ENCODE results near the gene ALAS1.

The ALAS1 gene

DNA sequence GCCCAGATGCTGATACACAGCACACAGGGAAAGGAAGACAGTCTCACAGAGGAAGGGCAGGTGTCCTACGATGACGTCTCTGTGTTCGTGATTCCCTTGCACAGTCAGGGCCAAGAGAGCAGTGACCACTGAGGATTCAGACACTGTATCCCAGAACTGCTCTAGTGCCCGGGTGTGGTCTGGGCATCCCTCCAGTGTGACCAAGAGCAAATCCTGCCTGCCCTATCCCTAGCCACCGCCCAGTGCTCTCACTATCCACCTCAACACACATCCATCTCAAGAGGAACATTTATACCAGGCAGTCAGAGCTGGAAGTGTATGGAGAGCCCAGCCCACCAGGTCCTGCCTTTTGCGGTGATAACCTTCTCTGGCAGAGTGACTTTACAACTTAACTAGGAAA, 51.7 kb downstream of the ALAS1 start:
- H3K27me3 ChIP-seq, result no peaks in the 10 kb centered on the region
- H3K4me3 ChIP-seq (ENCODE audit: low read depth in 1 of 2, low read length in 1 of 2), result no peak overlapping the region
- peaks cover 55 to 69% of the 10 kb centered on the region in 2 experiments for H3K4me1 ChIP-seq (ENCODE audit: control insufficient read depth in 1 of 2, insufficient read depth in 1 of 2, low read depth in 1 of 2, low read length in 1 of 2)
- peak overlapping the region; percentile 98 for H3K27ac ChIP-seq
- H3K36me3 ChIP-seq, result peaks cover 70% of the 10 kb centered on the region
- TF ChIP-seq, protein P1, sequence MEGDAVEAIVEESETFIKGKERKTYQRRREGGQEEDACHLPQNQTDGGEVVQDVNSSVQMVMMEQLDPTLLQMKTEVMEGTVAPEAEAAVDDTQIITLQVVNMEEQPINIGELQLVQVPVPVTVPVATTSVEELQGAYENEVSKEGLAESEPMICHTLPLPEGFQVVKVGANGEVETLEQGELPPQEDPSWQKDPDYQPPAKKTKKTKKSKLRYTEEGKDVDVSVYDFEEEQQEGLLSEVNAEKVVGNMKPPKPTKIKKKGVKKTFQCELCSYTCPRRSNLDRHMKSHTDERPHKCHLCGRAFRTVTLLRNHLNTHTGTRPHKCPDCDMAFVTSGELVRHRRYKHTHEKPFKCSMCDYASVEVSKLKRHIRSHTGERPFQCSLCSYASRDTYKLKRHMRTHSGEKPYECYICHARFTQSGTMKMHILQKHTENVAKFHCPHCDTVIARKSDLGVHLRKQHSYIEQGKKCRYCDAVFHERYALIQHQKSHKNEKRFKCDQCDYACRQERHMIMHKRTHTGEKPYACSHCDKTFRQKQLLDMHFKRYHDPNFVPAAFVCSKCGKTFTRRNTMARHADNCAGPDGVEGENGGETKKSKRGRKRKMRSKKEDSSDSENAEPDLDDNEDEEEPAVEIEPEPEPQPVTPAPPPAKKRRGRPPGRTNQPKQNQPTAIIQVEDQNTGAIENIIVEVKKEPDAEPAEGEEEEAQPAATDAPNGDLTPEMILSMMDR (IDR thresholded peaks at IDR 0.05), result no peak
- no peaks in the 10 kb centered on the region for H3K9me3 ChIP-seq

DNA sequence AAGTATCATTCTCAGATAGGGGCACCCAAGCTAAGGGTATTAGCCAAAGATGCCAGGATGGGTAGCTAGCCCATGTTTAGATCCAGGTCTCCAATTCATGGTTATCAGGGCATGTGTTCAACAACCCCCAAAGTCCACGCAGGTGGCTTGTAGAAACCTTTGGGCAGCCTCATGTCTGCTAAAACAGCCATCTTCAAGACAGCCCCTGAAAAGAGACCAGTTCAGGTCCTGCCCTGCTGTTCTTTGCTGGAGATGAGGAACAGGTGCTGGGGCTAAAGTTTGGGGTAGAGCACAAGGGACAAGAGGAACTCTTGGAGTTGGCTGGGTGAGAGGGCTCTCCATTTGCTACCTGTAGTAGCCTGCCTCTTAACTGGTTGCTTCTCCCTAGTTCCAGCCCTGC, 52.2 kb downstream of the ALAS1 start:
- Histone ChIP-seq H3K36me3 (peaks cover 74% of the 10 kb centered on the region), H3K27ac (peak overlapping the region; percentile 98), H3K27me3 (no peaks in the 10 kb centered on the region), H3K9me3 (no peaks in the 10 kb centered on the region), H3K4me3 (ENCODE audit: low read depth in 1 of 2, low read length in 1 of 2) (no peak overlapping the region), H3K4me1 (ENCODE audit: control insufficient read depth in 1 of 2, insufficient read depth in 1 of 2, low read depth in 1 of 2, low read length in 1 of 2) (peaks cover 50 to 65% of the 10 kb centered on the region in 2 experiments)
- TF ChIP-seq, protein P1 (IDR thresholded peaks at IDR 0.05), result no peak

DNA sequence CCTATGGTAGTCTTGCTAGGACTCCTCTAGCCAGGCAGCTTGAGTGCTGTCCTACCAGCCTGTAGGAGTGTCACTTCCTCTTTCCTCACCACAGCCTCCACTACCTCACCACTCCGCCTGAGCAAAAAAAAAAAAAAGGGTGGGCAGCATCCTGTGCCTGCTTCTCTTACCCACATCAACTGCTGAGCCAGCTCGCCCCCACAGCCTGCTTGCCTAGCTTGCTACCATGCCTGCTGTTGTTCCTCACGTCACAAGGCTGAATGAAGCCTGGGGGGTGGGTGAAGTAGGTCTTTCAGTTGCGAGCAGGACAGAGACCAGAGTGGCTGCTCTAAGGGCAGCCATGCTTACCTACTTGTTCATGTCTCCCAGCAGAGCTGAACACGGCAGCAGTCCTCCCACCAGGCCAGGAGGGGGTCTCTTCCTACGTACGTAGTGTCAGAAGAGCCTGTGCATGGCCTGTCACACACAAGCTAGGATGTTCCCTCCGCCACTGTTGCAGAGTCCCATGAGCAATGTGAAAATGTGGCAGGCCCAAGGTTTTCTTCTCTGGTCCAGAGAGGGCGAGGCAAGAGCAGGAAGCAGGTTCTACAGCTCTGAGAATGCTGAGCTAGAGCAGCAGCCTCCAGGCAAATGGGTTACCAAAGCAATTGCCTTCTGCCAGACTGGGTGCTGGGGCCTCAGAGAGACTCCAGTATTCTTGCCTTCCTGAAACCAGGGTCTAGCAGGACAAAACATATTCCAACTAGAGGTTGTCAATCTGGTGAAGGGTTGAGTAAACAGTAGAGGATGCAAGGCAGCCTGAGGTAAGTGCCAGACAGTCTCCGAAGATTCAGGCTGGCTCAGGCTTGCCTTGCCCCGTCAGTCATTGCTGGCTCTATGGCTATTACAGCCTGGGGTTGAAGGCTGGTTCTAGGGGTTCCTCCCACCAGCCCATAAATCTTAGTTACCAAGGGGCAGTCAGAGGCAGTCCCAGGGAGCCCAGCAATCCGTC, 55.6 kb downstream of the ALAS1 start:
- peaks cover 22 to 34% of the 10 kb centered on the region in 2 experiments for H3K4me1 ChIP-seq (ENCODE audit: control insufficient read depth in 1 of 2, insufficient read depth in 1 of 2, low read depth in 1 of 2, low read length in 1 of 2)
- H3K4me3 ChIP-seq (ENCODE audit: low read depth in 1 of 2, low read length in 1 of 2), result peak overlapping the region; percentile 4 to 43
- H3K9me3 ChIP-seq, result no peaks in the 10 kb centered on the region
- peak overlapping the region; percentile 91 for H3K27ac ChIP-seq
- no peaks in the 10 kb centered on the region for H3K27me3 ChIP-seq
- TF ChIP-seq, protein P1 (IDR thresholded peaks at IDR 0.05), result peak; percentile 44
- peaks cover 97% of the 10 kb centered on the region for H3K36me3 ChIP-seq

DNA sequence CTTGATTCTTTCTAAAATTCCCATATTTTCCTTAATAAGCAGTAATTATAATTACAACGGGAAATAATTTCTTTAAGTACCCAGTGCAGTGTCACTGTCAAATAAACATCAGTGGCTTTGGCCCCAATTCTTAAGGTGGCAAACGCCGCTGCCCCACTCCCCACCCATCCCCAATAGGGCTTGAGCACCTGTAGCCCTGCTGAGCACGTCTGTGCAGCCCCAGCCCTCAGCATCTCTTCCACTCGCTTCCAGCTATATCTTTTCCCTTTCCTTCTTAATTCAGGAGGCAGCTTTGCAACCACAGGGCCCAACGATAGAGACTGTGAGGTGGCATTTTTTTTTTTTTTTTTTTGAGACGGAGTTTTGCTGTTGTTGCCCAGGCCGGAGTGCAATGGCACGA, 56.6 kb downstream of the ALAS1 start:
- Histone ChIP-seq H3K9me3 (no peaks in the 10 kb centered on the region), H3K36me3 (peaks cover 97% of the 10 kb centered on the region), H3K4me1 (ENCODE audit: control insufficient read depth in 1 of 2, insufficient read depth in 1 of 2, low read depth in 1 of 2, low read length in 1 of 2) (peaks cover 17 to 26% of the 10 kb centered on the region in 2 experiments), H3K27me3 (no peaks in the 10 kb centered on the region), H3K4me3 (ENCODE audit: low read depth in 1 of 2, low read length in 1 of 2) (no peak overlapping the region), H3K27ac (peak overlapping the region; percentile 91)
- TF ChIP-seq, protein P1 (IDR thresholded peaks at IDR 0.05), result no peak

DNA sequence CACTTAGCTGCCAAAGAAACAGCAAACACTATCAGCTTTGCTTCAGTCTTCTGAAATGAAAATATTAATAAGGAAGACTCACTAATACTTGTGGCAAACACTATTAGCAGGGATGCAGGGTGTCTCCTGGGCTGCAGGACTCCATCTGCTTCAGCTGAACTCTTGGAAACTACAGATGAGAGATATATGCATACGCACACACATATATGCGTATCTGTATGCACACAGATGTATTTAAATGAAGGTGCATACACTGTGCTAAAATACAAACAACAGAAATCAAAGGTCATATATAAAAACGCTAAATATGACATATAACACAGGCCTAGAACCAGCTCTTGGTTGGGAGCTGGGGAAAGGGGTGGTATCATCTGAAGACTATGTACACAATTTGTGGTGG, 58.2 kb downstream of the ALAS1 start:
- H3K27me3 ChIP-seq, result no peaks in the 10 kb centered on the region
- peak overlapping the region; percentile 56 for H3K27ac ChIP-seq
- H3K4me3 ChIP-seq (ENCODE audit: low read depth in 1 of 2, low read length in 1 of 2), result no peak overlapping the region
- peaks cover 97% of the 10 kb centered on the region for H3K36me3 ChIP-seq
- peaks cover 17 to 25% of the 10 kb centered on the region in 2 experiments for H3K4me1 ChIP-seq (ENCODE audit: control insufficient read depth in 1 of 2, insufficient read depth in 1 of 2, low read depth in 1 of 2, low read length in 1 of 2)
- TF ChIP-seq, protein P1 (IDR thresholded peaks at IDR 0.05), result no peak
- no peaks in the 10 kb centered on the region for H3K9me3 ChIP-seq
